Stimulated activated CD8-positive, alpha-beta memory T cell treated with anti-CD3 and anti-CD28 coated beads, Interleukin-12 subunit alpha, Interleukin-12 subunit beta, amount 100 ng/mL, for 24 hours (primary cell): Measurements from ENCODE around the gene TMEM158.

ENCODE experiments used
- DNase-seq: peaks from one replicate; pipeline ENCODE4 v3.0.0-alpha.2; 2020; ENCODE audit errors: extremely low read depth

Gene TMEM158

GRCh38 chr3:45226206-45226915 is at the start of gene TMEM158:
Gene TMEM158, minus strand, starts transcription at chr3:45226287. Its CDS starts 260 bp downstream, at chr3:45226027.
- peak; percentile 54 for DNase-seq

- DNase-seq: no peak
These were observed 49.1 kb upstream of the TMEM158 start for GRCh38 chr3:45275006-45275704.

GRCh38 chr3:45273681-45274515 is 47.8 kb upstream of the TMEM158 start:
- no peak for DNase-seq

DNA sequence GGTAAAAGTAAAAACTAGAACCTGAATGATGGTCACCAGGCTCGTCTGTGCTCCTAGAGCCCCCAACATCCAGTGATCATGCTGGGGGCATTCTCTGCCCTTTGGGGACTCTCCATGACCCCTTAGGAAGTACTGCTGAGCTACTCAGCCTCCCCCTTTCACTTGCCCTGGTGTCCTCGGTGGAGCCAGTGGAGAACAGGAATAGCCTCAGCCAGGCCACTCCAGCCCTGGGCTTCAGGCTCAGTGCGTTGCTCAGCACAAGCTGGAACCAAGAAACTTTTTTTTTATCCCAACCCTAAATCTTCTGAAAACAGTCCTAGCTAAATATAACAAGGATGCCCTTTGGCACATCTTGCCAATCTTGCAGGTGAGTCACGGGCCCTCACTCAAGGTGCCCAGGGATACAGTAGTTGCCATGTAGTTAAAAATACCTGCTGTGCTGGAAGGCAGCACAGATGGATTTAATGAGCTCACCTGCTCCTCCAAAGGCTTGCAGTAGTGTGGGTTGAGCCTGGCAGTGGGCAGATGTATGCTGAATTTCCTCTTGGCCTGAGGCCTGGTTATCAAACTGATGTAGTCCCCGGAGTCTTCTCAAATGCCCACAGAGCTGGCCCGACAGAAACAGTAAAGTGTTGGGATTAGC is 46.9 kb upstream of the TMEM158 start:
- DNase-seq: no peak

DNA sequence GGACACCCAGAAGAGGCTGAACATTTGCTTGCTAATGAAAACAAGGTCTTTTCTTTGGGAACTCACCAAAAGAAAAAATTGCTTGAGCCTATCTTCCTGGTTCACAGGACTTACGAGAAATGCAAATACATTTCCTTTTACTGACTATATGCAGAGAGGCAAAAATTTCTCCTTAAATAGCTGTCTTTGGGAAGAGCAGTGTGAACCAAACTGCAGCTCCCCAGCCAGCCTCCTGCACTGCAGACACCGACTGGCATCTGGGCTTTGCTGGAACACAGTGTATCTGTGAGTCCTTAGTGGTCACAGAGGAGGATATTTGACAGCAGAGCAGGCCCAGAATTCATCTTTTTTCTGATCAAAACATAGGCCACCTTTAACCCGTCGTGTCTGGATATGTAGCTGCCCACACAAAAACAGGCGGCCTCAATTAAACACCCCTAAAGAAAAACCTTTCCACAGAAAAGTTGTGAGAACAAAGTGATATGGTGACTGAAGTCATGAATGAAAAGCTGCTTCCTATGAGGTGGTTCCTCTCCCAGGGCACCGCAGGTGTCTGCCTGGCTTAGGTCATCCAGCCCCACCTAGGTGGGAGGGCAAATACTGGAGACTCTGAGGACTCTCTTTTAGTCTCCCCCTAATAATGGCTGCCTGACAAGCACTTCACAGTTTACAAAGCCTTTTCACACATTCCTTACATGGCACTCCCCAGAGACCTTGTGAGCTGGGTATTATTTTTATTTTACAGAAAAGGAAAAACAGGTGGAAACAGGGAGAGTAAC is 46.1 kb upstream of the TMEM158 start:
- DNase-seq: no peak

- DNase-seq: no peak
These were observed 43.9 kb upstream of the TMEM158 start for GRCh38 chr3:45269952-45270351.

DNA sequence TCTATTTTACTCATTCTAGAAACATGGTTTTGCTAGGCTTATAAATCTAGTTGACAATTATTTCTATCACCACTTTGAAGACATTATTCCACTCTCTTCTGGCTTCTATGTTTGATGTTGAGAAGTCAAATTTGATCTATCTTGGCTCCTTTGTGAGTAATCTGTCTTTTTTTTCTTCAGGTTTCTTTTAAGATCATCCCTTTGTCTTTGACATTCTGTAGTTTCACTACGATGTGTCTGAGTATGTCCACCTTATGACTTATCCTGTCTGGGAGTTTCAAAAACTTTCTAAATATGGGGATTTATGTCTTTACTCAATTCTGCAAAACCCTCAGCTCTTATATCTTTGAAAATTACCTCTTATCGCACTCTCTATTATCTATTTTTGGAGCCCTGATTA is 41.0 kb upstream of the TMEM158 start:
- DNase-seq: no peak

GRCh38 chr3:45261333-45262110 is 35.4 kb upstream of the TMEM158 start:
- DNase-seq: no peak

GRCh38 chr3:45259133-45259532 is 33.0 kb upstream of the TMEM158 start:
- DNase-seq: no peak

- no peak for DNase-seq
These were observed 32.2 kb upstream of the TMEM158 start for GRCh38 chr3:45258317-45258716.

DNA sequence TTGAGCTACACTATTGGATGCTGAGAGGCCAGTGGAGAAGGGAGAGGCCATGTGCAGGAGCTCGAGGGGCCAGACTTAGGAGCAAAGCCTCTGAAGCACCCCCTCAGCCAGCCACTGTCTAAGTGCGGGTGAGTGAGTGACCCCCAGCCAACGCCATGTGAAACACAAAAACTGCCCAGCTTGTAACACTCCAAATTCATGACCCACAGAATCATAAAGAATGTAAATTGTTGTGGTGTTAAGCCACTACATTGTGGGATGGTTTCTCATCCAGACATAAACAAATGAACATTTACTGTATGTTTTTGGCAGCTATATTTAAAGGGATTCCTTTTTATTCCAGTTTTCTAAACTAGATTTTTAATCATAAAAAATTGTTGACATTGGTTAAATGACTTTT is 27.2 kb upstream of the TMEM158 start:
- DNase-seq: no peak

GRCh38 chr3:45252826-45253225 is 26.7 kb upstream of the TMEM158 start:
- no peak for DNase-seq

GRCh38 chr3:45249391-45249790 is 23.3 kb upstream of the TMEM158 start:
- no peak for DNase-seq

DNA sequence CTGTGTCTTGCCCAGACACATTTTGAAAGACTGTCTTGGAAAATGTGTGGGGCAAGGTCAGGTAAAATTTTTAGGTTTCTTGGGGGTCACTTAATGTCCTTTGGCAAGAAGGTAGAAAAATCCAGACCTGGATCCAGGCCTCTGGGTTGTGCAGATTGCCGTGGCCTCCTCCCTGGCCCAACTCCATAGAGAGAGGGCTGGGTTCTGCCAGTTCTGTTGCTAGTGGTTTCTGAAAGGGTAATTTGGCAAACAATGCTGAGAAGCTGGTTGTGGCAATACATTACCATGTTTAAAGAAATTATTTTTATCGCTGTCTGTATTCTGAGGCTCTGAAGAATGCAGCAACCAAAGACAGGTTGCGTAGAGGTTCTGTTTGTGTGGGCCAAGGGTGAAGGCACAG is 20.2 kb upstream of the TMEM158 start:
- DNase-seq: no peak

DNA sequence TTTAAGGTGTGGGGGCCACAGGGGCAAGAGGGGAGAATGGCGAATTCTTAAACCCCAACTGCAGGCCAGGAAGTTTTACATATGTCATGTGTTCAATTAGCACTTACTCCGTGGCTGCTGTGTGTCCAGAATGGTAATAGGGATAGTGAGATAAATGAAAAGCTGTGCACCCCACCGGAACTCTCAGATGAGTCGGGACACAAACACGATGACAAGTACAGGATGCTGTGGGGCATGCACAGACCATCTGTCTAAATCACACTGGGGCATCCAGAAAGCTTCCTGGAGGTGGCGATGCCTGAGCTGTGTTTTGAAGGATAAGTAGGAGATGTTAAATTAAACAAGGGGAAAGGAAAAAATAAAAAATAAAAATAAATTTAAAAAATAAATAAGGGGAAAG is 18.3 kb upstream of the TMEM158 start:
- DNase-seq: no peak

GRCh38 chr3:45241206-45241605 is 15.1 kb upstream of the TMEM158 start:
- DNase-seq: no peak

DNA sequence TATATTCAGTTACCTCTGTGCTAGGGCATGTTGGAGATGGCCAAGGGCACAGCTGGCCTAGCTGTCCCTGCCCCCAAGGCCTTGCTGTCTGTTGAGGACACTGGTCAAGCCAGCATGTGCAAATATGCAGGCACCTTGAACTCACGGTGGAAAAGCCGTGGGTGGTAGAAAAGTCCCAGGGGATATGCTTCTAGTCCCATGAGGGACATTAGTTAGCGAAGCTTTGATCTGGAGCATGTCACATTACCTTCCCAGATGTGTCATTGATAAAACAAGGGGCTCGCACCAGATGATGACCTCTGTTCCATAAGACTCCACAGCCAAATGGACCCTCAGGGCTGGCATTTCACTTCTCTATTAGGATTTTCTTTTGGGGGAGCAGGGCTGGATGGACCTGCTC is 14.2 kb upstream of the TMEM158 start:
- DNase-seq: no peak

GRCh38 chr3:45239254-45239653 is 13.2 kb upstream of the TMEM158 start:
- no peak for DNase-seq

GRCh38 chr3:45236964-45237363 is 10.9 kb upstream of the TMEM158 start:
- DNase-seq: no peak

- DNase-seq: no peak
These were observed 9.3 kb upstream of the TMEM158 start for GRCh38 chr3:45235409-45235808.

DNA sequence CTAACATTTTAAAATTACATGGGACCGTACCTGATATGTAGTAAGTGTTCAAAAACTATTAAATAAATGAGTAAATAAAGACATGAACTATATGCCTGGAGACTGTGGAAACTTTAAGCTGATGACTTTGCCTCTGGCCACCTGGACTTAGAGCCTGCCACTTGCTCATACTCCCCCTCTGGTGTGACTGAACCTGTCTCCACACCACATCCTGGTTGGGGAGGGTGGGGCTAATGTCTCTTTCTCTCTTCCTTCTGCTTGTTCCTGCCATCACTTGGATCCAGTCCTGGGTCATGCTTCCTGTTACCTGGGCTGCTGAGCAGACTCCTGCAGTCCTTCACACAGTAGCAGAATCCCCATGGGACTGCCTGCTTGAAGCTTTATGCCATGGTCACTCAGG is 8.2 kb upstream of the TMEM158 start:
- no peak for DNase-seq
